ENCODE measurements around the gene TMEM51.
"Not testable (repeated sequence)": the region's sequence is repeated elsewhere in the genome, so short reads cannot be mapped to it uniquely, and the experiment has no call there.

The TMEM51 gene

GRCh38 chr1:15132965-15133364, 20.6 kb upstream of the TMEM51 start:
- no peak overlapping the region for H3K27ac ChIP-seq
- no peaks in the 10 kb centered on the region for H3K9me3 ChIP-seq (ENCODE audit: low read depth, low read length)
- no peak for DNase-seq (ENCODE audit: low read depth, low spot score)
- H3K9ac ChIP-seq (ENCODE audit: insufficient read length), result no peak overlapping the region
- no peak overlapping the region for H3K4me3 ChIP-seq
- H3K36me3 ChIP-seq (ENCODE audit: insufficient read depth, low read length), result no peaks in the 10 kb centered on the region
- TF ChIP-seq POLR2AphosphoS5 (IDR thresholded peaks at IDR 0.05; ENCODE audit: borderline replicate concordance, low read depth, low read length) (no peak), FOXP2 (optimal IDR thresholded peaks at IDR 0.05; ENCODE audit: control extremely low read depth, extremely low read length, insufficient read depth) (no peak), EZH2 (IDR thresholded peaks at IDR 0.05) (no peak)

DNA sequence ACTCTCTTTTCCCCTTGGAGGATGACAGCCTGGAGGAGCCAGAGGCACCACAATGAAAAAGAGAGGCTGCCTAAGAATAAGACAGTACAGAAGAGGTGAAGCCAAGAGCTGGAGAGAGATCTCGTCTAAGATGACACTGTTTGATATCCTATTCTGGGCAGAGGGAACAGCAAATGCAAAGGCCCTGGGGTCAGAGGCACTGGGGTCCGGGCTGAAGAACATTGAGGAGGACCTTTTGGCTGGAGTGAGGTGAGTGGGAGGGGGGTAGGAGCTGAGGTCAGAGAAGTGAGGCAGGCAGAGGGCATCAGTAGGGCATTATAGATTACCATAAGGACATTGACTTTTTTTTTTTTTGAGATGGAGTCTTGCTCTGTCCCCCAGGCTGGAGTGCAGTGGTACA, 19.3 kb upstream of the TMEM51 start:
- Histone ChIP-seq H3K36me3 (ENCODE audit: insufficient read depth, low read length) (no peaks in the 10 kb centered on the region), H3K9me3 (ENCODE audit: low read depth, low read length) (no peaks in the 10 kb centered on the region), H3K4me3 (no peak overlapping the region), H3K27ac (no peak overlapping the region), H3K9ac (ENCODE audit: insufficient read length) (no peak overlapping the region)
- DNase-seq (ENCODE audit: low read depth, low spot score), result no peak
- TF ChIP-seq EZH2 (IDR thresholded peaks at IDR 0.05), result no peak
- TF ChIP-seq POLR2AphosphoS5 (IDR thresholded peaks at IDR 0.05; ENCODE audit: borderline replicate concordance, low read depth, low read length), result no peak
- TF ChIP-seq FOXP2 (optimal IDR thresholded peaks at IDR 0.05; ENCODE audit: control extremely low read depth, extremely low read length, insufficient read depth), result no peak

DNA sequence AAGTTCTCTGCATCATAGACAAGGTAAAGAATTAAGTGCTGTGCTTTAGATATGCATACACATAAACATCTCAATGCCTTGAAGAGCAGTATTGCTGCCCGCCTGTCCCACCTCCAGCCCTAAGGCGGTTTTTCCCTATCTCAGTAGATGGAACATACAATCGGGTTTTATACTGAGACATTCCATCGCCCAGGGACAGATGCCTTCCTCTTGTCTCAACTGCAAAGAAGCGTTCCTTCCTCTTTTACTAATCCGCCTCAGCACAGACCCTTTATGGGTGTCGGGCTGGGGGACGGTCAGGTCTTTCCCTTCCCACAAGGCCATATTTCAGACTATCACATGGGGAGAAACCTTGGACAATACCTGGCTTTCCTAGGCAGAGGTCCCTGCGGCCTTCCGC, 17.9 kb upstream of the TMEM51 start:
- not testable (repeated sequence) for H3K9ac ChIP-seq (ENCODE audit: insufficient read length); H3K4me3 ChIP-seq; H3K27ac ChIP-seq; H3K36me3 ChIP-seq (ENCODE audit: insufficient read depth, low read length); DNase-seq (ENCODE audit: low read depth, low spot score); H3K9me3 ChIP-seq (ENCODE audit: low read depth, low read length)

GRCh38 chr1:15137809-15138208, 15.7 kb upstream of the TMEM51 start:
- H3K27ac ChIP-seq, result no peak overlapping the region
- no peaks in the 10 kb centered on the region for H3K9me3 ChIP-seq (ENCODE audit: low read depth, low read length)
- TF ChIP-seq FOXP2 (optimal IDR thresholded peaks at IDR 0.05; ENCODE audit: control extremely low read depth, extremely low read length, insufficient read depth) (no peak), EZH2 (IDR thresholded peaks at IDR 0.05) (no peak)
- no peak overlapping the region for H3K9ac ChIP-seq (ENCODE audit: insufficient read length)
- DNase-seq (ENCODE audit: low read depth, low spot score), result no peak
- H3K36me3 ChIP-seq (ENCODE audit: insufficient read depth, low read length), result no peaks in the 10 kb centered on the region
- no peak overlapping the region for H3K4me3 ChIP-seq

- H3K9ac ChIP-seq (ENCODE audit: insufficient read length), result no peak overlapping the region
- H3K36me3 ChIP-seq (ENCODE audit: insufficient read depth, low read length), result no peaks in the 10 kb centered on the region
- H3K4me3 ChIP-seq, result no peak overlapping the region
- no peaks in the 10 kb centered on the region for H3K9me3 ChIP-seq (ENCODE audit: low read depth, low read length)
- no peak overlapping the region for H3K27ac ChIP-seq
- no peak for DNase-seq (ENCODE audit: low read depth, low spot score)
- no peak for TF ChIP-seq POLR2AphosphoS5 (IDR thresholded peaks at IDR 0.05; ENCODE audit: borderline replicate concordance, low read depth, low read length)
- TF ChIP-seq FOXP2 (optimal IDR thresholded peaks at IDR 0.05; ENCODE audit: control extremely low read depth, extremely low read length, insufficient read depth), result no peak
- TF ChIP-seq EZH2 (IDR thresholded peaks at IDR 0.05), result no peak
Measured at GRCh38 chr1:15139654-15140350, 13.7 kb upstream of the TMEM51 start.

GRCh38 chr1:15141935-15142539, 11.5 kb upstream of the TMEM51 start:
- H3K9ac ChIP-seq (ENCODE audit: insufficient read length), result no peak overlapping the region

DNA sequence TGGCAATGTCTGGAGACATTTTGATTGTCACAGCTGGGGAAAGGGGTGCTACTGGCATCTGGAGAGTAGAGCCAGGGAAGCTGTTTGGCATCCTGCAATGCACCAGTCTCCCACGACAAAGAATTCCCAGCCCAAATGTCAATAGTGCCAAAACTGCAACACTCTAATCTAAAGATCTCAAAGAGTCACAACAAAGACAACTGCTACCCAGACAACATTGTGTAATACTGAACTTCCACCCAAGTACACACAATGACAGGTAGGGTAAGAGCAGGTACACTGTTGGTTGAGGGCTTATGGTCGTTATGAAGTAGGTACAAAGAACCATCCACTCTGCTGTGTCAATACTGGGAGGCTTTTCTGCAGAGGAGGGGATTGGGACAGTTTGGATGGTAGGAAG, 8.2 kb upstream of the TMEM51 start:
- Histone ChIP-seq H3K9ac (ENCODE audit: insufficient read length) (no peak overlapping the region), H3K9me3 (ENCODE audit: low read depth, low read length) (no peaks in the 10 kb centered on the region)

More at GRCh38 chr1:15141935-15142539, 11.5 kb upstream of the TMEM51 start:
- TF ChIP-seq EZH2 (IDR thresholded peaks at IDR 0.05) (no peak), POLR2AphosphoS5 (IDR thresholded peaks at IDR 0.05; ENCODE audit: borderline replicate concordance, low read depth, low read length) (no peak), FOXP2 (optimal IDR thresholded peaks at IDR 0.05; ENCODE audit: control extremely low read depth, extremely low read length, insufficient read depth) (no peak)
- H3K9me3 ChIP-seq (ENCODE audit: low read depth, low read length), result no peaks in the 10 kb centered on the region
- DNase-seq (ENCODE audit: low read depth, low spot score), result no peak
- no peak overlapping the region for H3K27ac ChIP-seq
- H3K36me3 ChIP-seq (ENCODE audit: insufficient read depth, low read length), result no peaks in the 10 kb centered on the region
- H3K4me3 ChIP-seq, result no peak overlapping the region

DNA sequence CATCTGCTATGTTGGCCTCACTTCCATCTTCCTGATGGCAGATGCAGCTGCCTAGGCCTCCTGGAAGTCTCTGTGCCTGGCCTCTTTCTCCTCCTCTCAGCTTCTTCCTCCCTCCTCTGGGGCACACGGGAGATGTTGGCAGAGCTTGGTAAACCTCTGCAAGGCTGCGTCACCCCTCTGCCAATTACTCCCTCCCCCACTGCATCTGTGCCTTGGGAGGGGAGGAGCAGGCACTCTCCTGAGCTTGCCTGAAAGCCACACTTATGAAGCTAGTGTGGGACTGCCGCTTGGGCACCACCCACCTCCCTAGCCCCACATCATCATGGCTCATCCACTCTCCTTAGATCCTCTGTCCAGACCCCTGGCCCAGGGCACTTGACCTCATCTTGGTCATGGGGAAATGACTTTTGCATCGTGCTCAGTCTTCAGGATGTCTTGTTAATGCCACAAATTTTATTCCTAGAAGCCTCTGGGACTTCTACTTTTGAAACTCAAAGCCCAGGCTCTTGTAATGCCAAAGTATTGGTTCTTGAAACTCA, 7.3 kb upstream of the TMEM51 start:
- no peak overlapping the region for H3K27ac ChIP-seq
- no peak overlapping the region for H3K4me3 ChIP-seq
- no peak overlapping the region for H3K9ac ChIP-seq (ENCODE audit: insufficient read length)
- no peaks in the 10 kb centered on the region for H3K9me3 ChIP-seq (ENCODE audit: low read depth, low read length)
- no peak for TF ChIP-seq POLR2AphosphoS5 (IDR thresholded peaks at IDR 0.05; ENCODE audit: borderline replicate concordance, low read depth, low read length)
- no peak for TF ChIP-seq FOXP2 (optimal IDR thresholded peaks at IDR 0.05; ENCODE audit: control extremely low read depth, extremely low read length, insufficient read depth)
- no peak for TF ChIP-seq EZH2 (IDR thresholded peaks at IDR 0.05)
- DNase-seq (ENCODE audit: low read depth, low spot score), result no peak
- H3K36me3 ChIP-seq (ENCODE audit: insufficient read depth, low read length), result no peaks in the 10 kb centered on the region

More for the DNA sequence above, 8.2 kb upstream of the TMEM51 start:
- DNase-seq (ENCODE audit: low read depth, low spot score), result no peak
- Histone ChIP-seq H3K4me3 (no peak overlapping the region), H3K36me3 (ENCODE audit: insufficient read depth, low read length) (no peaks in the 10 kb centered on the region), H3K27ac (no peak overlapping the region)
- TF ChIP-seq FOXP2 (optimal IDR thresholded peaks at IDR 0.05; ENCODE audit: control extremely low read depth, extremely low read length, insufficient read depth), result no peak
- no peak for TF ChIP-seq POLR2AphosphoS5 (IDR thresholded peaks at IDR 0.05; ENCODE audit: borderline replicate concordance, low read depth, low read length)
- no peak for TF ChIP-seq EZH2 (IDR thresholded peaks at IDR 0.05)

All from SK-N-MC (cell line).